MCF 10A (cell line): Measurements from ENCODE around the gene ARL6IP6. TPM values are rescaled to one million over a fixed set of nuclear protein-coding genes. Genes with fewer than 3 reads are reported as not detected.

ENCODE experiments used
- BruUV-seq: library from RNA; stranded (reverse); fragments of 400-500 nt; replicated peaks from 2 replicates; lab custom pipeline; 2021; lab: Mats Ljungman, UMichigan
- CTCF ChIA-PET: fragments of 300-600 bp; sonication (Branson Sonifier 250); formaldehyde crosslinking; extraction: SDS; loops from one replicate; lab custom pipeline; 2021; ENCODE audit warnings: antibody characterized with exemption, inconsistent platforms; lab: Yijun Ruan, JAX
- POLR2A ChIA-PET: fragments of 300-600, 350-650 bp; sonication (Branson Sonifier 250); formaldehyde crosslinking; extraction: SDS; loops from one replicate; lab custom pipeline; 2020; ENCODE audit warnings: antibody characterized with exemption, inconsistent platforms; lab: Yijun Ruan, JAX
- DNase-seq: peaks from one replicate; pipeline ENCODE4 v3.0.0-alpha.2; 2018; ENCODE audit not compliant: unreplicated experiment
- H3K27ac Mint-ChIP-seq: one replicate; pipeline ENCODE4 v1.8.0; 2022; ENCODE audit warnings: mild to moderate bottlenecking, low read depth, mixed read lengths; ENCODE audit not compliant: unreplicated experiment
- H3K27me3 Mint-ChIP-seq: one replicate; pipeline ENCODE4 v1.8.0; 2022; ENCODE audit warnings: mixed read lengths; ENCODE audit not compliant: insufficient read depth, unreplicated experiment
- H3K36me3 Mint-ChIP-seq: one replicate; pipeline ENCODE4 v1.8.0; 2022; ENCODE audit warnings: mild to moderate bottlenecking, moderate library complexity, mixed read lengths; ENCODE audit not compliant: insufficient read depth, unreplicated experiment
- H3K4me1 Mint-ChIP-seq: one replicate; pipeline ENCODE4 v1.8.0; 2022; ENCODE audit warnings: mixed read lengths; ENCODE audit not compliant: insufficient read depth, unreplicated experiment
- H3K4me3 Mint-ChIP-seq: one replicate; pipeline ENCODE4 v1.8.0; 2022; ENCODE audit warnings: mild to moderate bottlenecking, moderate library complexity, mixed read lengths; ENCODE audit not compliant: unreplicated experiment
- H3K9me3 Mint-ChIP-seq: one replicate; pipeline ENCODE4 v1.8.0; 2022; ENCODE audit warnings: mixed read lengths; ENCODE audit not compliant: unreplicated experiment
- intact Hi-C: fragments of 100-400 bp; cut with micrococcal nuclease; formaldehyde crosslinking; loops from 2 replicates; pipeline ENCODE4 v1.14.1; 2022
- total RNA-seq: library from RNA; stranded (reverse); gene quantifications from 2 replicates; pipeline ENCODE4 v1.2.3, GENCODE V29; 2022
- TF ChIP-seq, protein P1 (sequence below): fragments of 200-600 bp; IDR thresholded peaks from one replicate; pipeline ENCODE4 v1.8.0; 2022; ENCODE audit warnings: antibody characterized with exemption, mild to moderate bottlenecking; ENCODE audit not compliant: unreplicated experiment

Gene ARL6IP6
- total RNA-seq, 1 experiment from 2014 or later: 23.7 TPM

DNA sequence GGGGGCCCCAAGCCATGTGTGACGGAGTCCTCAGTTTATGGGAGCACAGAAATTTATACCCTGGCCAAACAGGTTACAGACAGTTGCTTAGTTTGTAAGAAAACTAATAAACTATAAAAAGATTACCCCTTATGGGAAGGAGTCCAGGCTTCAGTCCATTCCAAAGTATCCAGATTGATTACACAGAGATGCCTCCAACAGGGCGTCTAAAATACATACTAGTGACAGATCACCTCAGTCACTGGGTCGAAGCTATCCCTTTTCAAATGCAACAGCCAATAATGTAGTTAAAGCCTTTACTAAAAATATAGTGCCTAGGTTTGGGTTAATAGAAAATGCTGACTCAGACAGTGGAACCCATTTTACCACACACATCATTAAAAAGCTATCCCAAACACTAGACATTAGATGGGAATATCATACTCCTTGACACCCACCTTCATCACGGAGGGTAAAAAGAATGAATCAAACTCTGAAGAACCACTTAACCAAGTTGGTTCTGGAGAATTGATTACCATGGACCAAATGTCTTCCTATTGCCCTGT is 11.9 kb upstream of the ARL6IP6 start:
- no peak for DNase-seq
- TF ChIP-seq, protein P1, sequence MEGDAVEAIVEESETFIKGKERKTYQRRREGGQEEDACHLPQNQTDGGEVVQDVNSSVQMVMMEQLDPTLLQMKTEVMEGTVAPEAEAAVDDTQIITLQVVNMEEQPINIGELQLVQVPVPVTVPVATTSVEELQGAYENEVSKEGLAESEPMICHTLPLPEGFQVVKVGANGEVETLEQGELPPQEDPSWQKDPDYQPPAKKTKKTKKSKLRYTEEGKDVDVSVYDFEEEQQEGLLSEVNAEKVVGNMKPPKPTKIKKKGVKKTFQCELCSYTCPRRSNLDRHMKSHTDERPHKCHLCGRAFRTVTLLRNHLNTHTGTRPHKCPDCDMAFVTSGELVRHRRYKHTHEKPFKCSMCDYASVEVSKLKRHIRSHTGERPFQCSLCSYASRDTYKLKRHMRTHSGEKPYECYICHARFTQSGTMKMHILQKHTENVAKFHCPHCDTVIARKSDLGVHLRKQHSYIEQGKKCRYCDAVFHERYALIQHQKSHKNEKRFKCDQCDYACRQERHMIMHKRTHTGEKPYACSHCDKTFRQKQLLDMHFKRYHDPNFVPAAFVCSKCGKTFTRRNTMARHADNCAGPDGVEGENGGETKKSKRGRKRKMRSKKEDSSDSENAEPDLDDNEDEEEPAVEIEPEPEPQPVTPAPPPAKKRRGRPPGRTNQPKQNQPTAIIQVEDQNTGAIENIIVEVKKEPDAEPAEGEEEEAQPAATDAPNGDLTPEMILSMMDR: no peak
- Mint-ChIP-seq H3K4me3 (no peak overlapping the region), H3K27ac (no peak overlapping the region), H3K9me3 (peaks cover 6% of the 10 kb centered on the region), H3K27me3 (no peaks in the 10 kb centered on the region), H3K36me3 (peaks cover 67% of the 10 kb centered on the region), H3K4me1 (peaks cover 5% of the 10 kb centered on the region)
- POLR2A ChIA-PET: interaction anchor here (5.1 kb wide), 1 partner anchor 11 kb away, joined by 36 read pairs; the partner anchor contains the start of genes ARL6IP6 and PRPF40A
- BruUV-seq: no TSS peak
- intact Hi-C loops: no loop called here
- CTCF ChIA-PET: interaction anchor here (0.7 to 4.7 kb wide), 2 partner anchors 9 to 658 kb away, joined by 5 to 38 read pairs; partner anchors contain the start of gene PRPF40A

DNA sequence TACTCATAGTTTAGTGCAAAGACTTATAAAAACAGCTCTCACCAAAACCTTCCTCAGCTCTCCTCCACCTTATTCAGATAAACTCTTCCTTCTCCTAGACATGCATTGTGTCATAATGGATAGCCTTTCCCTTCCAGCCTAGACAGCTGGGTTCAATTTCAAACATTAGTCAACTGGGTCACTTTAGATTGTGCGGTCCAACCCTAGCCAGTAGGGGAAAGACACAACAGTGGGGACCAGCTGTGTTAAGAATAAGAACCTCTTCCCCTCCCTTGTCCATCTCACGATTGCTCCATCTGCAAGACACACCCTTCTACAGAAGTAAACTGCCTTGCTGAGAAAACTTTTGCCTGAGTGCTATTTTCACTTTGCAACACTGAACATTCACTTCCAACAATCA is 9.7 kb upstream of the ARL6IP6 start:
- intact Hi-C loops: no loop called here
- Mint-ChIP-seq H3K4me3 (no peak overlapping the region), H3K36me3 (peaks cover 71% of the 10 kb centered on the region), H3K27ac (no peak overlapping the region), H3K9me3 (peaks cover 5% of the 10 kb centered on the region), H3K4me1 (no peaks in the 10 kb centered on the region), H3K27me3 (no peaks in the 10 kb centered on the region)
- CTCF ChIA-PET: interaction anchor here (0.6 to 1.0 kb wide), 2 partner anchors 30 to 35 kb away, joined by 3 read pairs; no protein-coding TSS in a partner anchor
- POLR2A ChIA-PET: interaction anchor here (5.1 kb wide), 1 partner anchor 9 kb away, joined by 36 read pairs; the partner anchor contains the start of genes ARL6IP6 and PRPF40A
- BruUV-seq: no TSS peak
- TF ChIP-seq, protein P1: no peak
- DNase-seq: no peak

DNA sequence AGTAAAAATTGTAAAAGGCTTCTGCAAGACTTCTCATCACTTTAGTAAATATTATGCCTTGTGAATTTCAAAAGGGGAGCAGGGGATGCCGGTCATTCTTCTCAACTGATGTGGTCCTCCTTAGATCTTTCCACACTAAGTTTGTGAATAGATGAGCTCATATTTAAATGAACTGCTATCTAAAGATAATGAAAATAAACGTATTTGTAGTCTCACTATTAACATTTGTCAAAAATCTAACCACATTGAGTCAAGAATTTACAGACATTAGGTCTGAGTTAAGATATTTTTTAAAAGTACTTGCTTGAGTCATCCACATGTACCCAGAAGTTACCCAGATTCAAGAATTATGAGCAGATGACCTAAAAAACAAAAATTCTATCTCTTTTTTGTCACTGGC is 7.7 kb upstream of the ARL6IP6 start:
- H3K27ac Mint-ChIP-seq: no peak overlapping the region
- H3K4me3 Mint-ChIP-seq: no peak overlapping the region
- CTCF ChIA-PET: interaction anchor here (1.6 kb wide), 1 partner anchor 32 kb away, joined by 3 read pairs; no protein-coding TSS in a partner anchor
- no peaks in the 10 kb centered on the region for H3K27me3 Mint-ChIP-seq
- intact Hi-C loops: no loop called here
- no peak for DNase-seq
- H3K9me3 Mint-ChIP-seq: peaks cover 5% of the 10 kb centered on the region
- peaks cover 71% of the 10 kb centered on the region for H3K36me3 Mint-ChIP-seq
- BruUV-seq: no TSS peak
- no peaks in the 10 kb centered on the region for H3K4me1 Mint-ChIP-seq
- TF ChIP-seq, protein P1: no peak
- POLR2A ChIA-PET: interaction anchor here (1.3 kb wide), 1 partner anchor 10 kb away, joined by 3 read pairs; no protein-coding TSS in a partner anchor

DNA sequence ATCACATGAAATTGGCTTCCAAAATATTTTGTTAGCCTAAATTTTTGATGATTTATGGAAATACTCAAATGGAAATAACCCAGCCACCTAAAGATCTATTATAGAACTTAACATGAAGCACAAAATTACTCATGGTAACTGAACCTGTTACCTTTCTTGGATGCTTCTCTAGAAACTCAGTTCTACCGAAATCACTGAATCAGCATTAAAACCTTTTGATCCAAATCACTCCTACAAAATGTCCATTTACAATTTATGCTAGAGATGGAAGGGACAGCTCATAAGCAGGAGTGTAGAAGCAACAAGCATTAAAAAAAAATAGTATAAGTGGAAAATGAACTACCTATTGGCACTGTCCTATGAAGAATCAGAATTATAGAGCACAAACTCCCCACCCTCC is 3.3 kb upstream of the ARL6IP6 start:
- Mint-ChIP-seq H3K4me3 (peak overlapping the region; percentile 99), H3K4me1 (peaks cover 5% of the 10 kb centered on the region), H3K9me3 (no peaks in the 10 kb centered on the region), H3K27ac (no peak overlapping the region), H3K27me3 (no peaks in the 10 kb centered on the region), H3K36me3 (peaks cover 46% of the 10 kb centered on the region)
- no TSS peak for BruUV-seq
- ChIA-PET CTCF (interaction anchor here (0.6 to 4.3 kb wide), 10 partner anchors 9 to 527 kb away, joined by 3 to 38 read pairs (median 6); no protein-coding TSS in a partner anchor), POLR2A (interaction anchor here (0.6 to 4.7 kb wide), 11 partner anchors 9 to 546 kb away, joined by 3 to 40 read pairs (median 6); no protein-coding TSS in a partner anchor)
- TF ChIP-seq, protein P1: no peak
- no peak for DNase-seq
- intact Hi-C loops: loop anchor here (5.0 kb wide), 1 partner anchor 207 kb away; no protein-coding TSS in a partner anchor
